HFF-Myc (cell line): ENCODE data around the gene RNASE8.

ENCODE experiments used
- DNase-seq: peaks from one replicate; pipeline ENCODE4 v3.0.0-alpha.2; 2011; ENCODE audit warnings: low read depth; ENCODE audit errors: extremely low read depth
- H3K4me3 ChIP-seq: replicated peaks from 2 replicates; pipeline ENCODE4 v1.5.1; 2011; ENCODE audit warnings: low read depth, mild to moderate bottlenecking, control low read depth, low read length
- CTCF ChIP-seq: IDR thresholded peaks from 2 replicates; pipeline ENCODE4 v1.5.1; 2012; ENCODE audit warnings: mild to moderate bottlenecking, low read depth, low read length, control low read depth; ENCODE audit errors: missing control alignments

RNASE8 gene

GRCh38 chr14:21023174-21023573 lies 34.4 kb upstream of the RNASE8 start:
- no peak for DNase-seq
- no peak overlapping the region for H3K4me3 ChIP-seq
- TF ChIP-seq CTCF: no peak

GRCh38 chr14:21023817-21024584 lies 33.6 kb upstream of the RNASE8 start:
- no peak for DNase-seq
- TF ChIP-seq CTCF: no peak
- H3K4me3 ChIP-seq: peak overlapping the region; percentile 34

GRCh38 chr14:21024585-21025370 lies 32.8 kb upstream of the RNASE8 start, which contains the start of gene NDRG2:
TSS of gene NDRG2 (minus strand) at chr14:21025061. CDS start at chr14:21023315, 1,746 bp downstream.
- TF ChIP-seq CTCF: no peak
- peak within 1 kb of the TSS; percentile 34 for H3K4me3 ChIP-seq
- DNase-seq: no peak

- TF ChIP-seq CTCF: no peak
- DNase-seq: no peak
- H3K4me3 ChIP-seq: peak overlapping the region; percentile 34
Observed at GRCh38 chr14:21025371-21026273, 32.0 kb upstream of the RNASE8 start.

- DNase-seq: no peak
- TF ChIP-seq CTCF: no peak
- H3K4me3 ChIP-seq: no peak overlapping the region
Observed at GRCh38 chr14:21026274-21026987, 31.2 kb upstream of the RNASE8 start.

GRCh38 chr14:21026988-21027315 lies 30.7 kb upstream of the RNASE8 start:
- DNase-seq: no peak
- no peak for TF ChIP-seq CTCF
- H3K4me3 ChIP-seq: no peak overlapping the region
